ENCODE results near the gene WDR11.

WDR11 gene

DNA sequence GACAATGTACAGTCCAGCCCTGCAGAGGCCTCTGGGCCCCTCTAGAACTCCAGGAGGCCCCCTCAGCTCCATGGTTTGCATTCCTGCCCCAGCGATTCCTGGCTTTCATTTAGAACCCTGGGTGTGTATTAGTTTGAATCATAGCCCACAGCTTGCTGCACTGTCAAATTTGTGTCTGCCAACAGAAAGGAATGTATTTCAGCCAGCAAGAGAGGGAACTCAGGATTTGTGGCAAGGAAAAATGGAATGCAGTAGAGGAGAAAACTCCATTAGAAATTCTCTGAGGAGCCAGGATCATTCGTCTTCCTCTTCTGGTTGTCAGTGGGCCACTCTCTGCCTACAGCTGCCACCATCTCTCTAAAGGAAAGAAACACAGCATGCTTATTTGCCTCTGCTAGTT is 27.9 kb upstream of the WDR11 start:
- H3K4me1 ChIP-seq (ENCODE audit: control insufficient read depth in 1 of 2, insufficient read depth in 2 of 2, low read length in 2 of 2) = no peaks in the 10 kb centered on the region
- H3K27ac ChIP-seq (ENCODE audit: low read depth, low read length) = no peak overlapping the region
- H3K4me3 ChIP-seq (ENCODE audit: low read depth in 1 of 2, low read length in 2 of 2) = no peak overlapping the region
- H3K9me3 ChIP-seq (ENCODE audit: control insufficient read depth in 1 of 2, low read length in 2 of 2) = no peaks in the 10 kb centered on the region
- no peak overlapping the region for H3K9ac ChIP-seq (ENCODE audit: low read depth in 1 of 2, low read length in 2 of 2)
- no peaks in the 10 kb centered on the region for H3K36me3 ChIP-seq (ENCODE audit: control insufficient read depth in 1 of 2, insufficient read depth in 2 of 2, low read length in 2 of 2)
- H3K27me3 ChIP-seq (ENCODE audit: control insufficient read depth in 1 of 2, insufficient read depth in 2 of 2, low read length in 2 of 2) = no peaks in the 10 kb centered on the region

DNA sequence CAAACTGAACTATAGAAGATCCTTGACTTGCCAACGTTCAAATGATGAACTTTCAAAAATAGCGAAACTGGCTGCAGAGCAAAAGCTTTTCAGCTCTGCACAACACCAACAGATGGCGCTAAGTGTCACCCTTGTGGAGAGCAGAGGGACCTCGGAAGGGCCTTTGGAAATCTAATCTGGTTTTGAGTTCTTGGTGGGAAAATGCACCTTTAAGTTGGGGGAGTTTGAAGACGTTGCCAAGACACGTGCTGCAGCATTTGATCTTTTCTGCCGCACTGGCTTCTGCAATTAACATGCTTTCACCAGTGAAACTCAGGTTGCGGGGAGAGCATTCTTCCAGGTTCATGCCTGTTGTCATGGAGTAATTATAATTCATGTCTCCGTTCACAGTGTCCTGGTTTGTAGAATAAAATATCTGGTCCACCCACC is 26.3 kb upstream of the WDR11 start:
- Histone ChIP-seq H3K27me3 (ENCODE audit: control insufficient read depth in 1 of 2, insufficient read depth in 2 of 2, low read length in 2 of 2) (peaks cover 0 to 5% of the 10 kb centered on the region in 2 donors), H3K4me3 (ENCODE audit: low read depth in 1 of 2, low read length in 2 of 2) (no peak overlapping the region), H3K9ac (ENCODE audit: low read depth in 1 of 2, low read length in 2 of 2) (no peak overlapping the region), H3K27ac (ENCODE audit: low read depth, low read length) (no peak overlapping the region), H3K9me3 (ENCODE audit: control insufficient read depth in 1 of 2, low read length in 2 of 2) (no peaks in the 10 kb centered on the region), H3K36me3 (ENCODE audit: control insufficient read depth in 1 of 2, insufficient read depth in 2 of 2, low read length in 2 of 2) (no peaks in the 10 kb centered on the region), H3K4me1 (ENCODE audit: control insufficient read depth in 1 of 2, insufficient read depth in 2 of 2, low read length in 2 of 2) (no peaks in the 10 kb centered on the region)

DNA sequence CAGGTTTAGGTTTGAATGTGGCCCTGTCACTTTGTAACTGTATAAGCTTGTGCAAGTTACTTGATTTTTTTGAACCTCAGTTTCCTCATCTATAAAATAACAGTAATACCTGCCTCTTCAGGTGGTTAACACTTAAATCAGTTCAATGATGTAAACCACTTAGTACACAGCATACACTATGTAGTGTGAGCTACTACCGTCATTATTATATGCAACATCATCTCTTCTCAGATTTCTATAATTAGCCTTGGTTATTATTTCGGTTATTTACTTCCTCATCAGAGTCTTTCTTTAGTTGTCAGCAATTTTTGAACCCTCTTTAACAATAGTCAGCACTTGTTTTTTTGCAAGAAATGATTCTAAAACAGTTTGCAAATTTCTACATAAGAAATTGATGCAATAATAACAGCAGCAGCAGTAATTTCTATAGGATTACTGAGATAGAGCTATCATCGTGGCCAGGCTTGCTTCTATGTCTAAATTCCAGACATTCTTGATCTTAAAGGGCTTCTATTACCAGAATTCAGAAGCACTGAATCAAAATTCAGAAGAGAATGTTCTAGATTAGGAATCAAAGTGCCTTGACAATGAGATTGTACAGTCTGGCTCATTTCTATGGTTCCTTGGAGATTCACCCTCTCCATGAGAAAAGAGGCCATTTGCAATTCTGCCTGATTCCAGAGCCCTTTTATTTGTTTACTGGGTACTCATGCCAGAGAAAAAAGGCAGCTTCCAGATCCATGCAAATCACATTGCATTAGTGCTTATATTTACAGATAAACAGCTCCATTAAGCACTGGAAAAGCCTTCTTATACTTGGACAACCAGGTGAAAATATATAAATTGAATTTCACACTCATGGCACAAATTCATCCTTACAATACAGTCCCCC is 25.0 kb upstream of the WDR11 start:
- no peak overlapping the region for H3K9ac ChIP-seq (ENCODE audit: low read depth in 1 of 2, low read length in 2 of 2)
- no peak overlapping the region for H3K4me3 ChIP-seq (ENCODE audit: low read depth in 1 of 2, low read length in 2 of 2)
- H3K27ac ChIP-seq (ENCODE audit: low read depth, low read length) = no peak overlapping the region
- H3K9me3 ChIP-seq (ENCODE audit: control insufficient read depth in 1 of 2, low read length in 2 of 2) = no peaks in the 10 kb centered on the region
- peaks cover 0 to 5% of the 10 kb centered on the region in 2 donors for H3K27me3 ChIP-seq (ENCODE audit: control insufficient read depth in 1 of 2, insufficient read depth in 2 of 2, low read length in 2 of 2)
- no peaks in the 10 kb centered on the region for H3K36me3 ChIP-seq (ENCODE audit: control insufficient read depth in 1 of 2, insufficient read depth in 2 of 2, low read length in 2 of 2)
- no peaks in the 10 kb centered on the region for H3K4me1 ChIP-seq (ENCODE audit: control insufficient read depth in 1 of 2, insufficient read depth in 2 of 2, low read length in 2 of 2)

DNA sequence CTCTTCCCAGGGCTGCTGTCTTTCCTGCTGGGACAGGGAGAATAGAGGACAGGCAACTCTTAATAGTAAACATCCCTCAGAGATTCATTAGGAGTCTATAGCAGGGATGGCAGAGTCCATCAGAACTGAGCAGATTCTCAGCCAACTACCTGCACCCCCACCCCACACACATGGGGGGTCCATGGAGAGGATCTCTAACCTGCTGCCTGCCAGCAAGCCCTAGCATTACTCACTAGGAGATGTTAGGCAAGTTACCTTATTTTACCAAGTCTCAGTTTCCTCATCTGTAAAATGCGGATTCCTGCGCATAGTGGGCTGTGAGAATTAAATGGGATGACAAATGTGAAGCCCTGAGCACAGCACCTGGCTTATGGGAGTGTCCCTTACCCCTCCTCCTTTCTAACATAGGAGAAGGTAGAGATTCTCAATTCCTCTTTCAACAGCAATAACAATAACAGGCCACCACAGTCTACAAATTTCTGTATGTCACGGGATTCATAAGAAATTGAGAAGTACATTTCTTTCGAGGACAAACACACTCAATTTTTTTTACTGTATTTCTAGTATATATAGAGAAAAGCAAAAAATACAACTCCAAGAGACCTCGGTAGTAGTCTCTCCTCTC is 23.8 kb upstream of the WDR11 start:
- H3K9ac ChIP-seq (ENCODE audit: low read depth in 1 of 2, low read length in 2 of 2) = no peak overlapping the region
- no peaks in the 10 kb centered on the region for H3K9me3 ChIP-seq (ENCODE audit: control insufficient read depth in 1 of 2, low read length in 2 of 2)
- H3K27me3 ChIP-seq (ENCODE audit: control insufficient read depth in 1 of 2, insufficient read depth in 2 of 2, low read length in 2 of 2) = peaks cover 0 to 5% of the 10 kb centered on the region in 2 donors
- no peaks in the 10 kb centered on the region for H3K36me3 ChIP-seq (ENCODE audit: control insufficient read depth in 1 of 2, insufficient read depth in 2 of 2, low read length in 2 of 2)
- no peaks in the 10 kb centered on the region for H3K4me1 ChIP-seq (ENCODE audit: control insufficient read depth in 1 of 2, insufficient read depth in 2 of 2, low read length in 2 of 2)
- no peak overlapping the region for H3K27ac ChIP-seq (ENCODE audit: low read depth, low read length)
- no peak overlapping the region for H3K4me3 ChIP-seq (ENCODE audit: low read depth in 1 of 2, low read length in 2 of 2)

DNA sequence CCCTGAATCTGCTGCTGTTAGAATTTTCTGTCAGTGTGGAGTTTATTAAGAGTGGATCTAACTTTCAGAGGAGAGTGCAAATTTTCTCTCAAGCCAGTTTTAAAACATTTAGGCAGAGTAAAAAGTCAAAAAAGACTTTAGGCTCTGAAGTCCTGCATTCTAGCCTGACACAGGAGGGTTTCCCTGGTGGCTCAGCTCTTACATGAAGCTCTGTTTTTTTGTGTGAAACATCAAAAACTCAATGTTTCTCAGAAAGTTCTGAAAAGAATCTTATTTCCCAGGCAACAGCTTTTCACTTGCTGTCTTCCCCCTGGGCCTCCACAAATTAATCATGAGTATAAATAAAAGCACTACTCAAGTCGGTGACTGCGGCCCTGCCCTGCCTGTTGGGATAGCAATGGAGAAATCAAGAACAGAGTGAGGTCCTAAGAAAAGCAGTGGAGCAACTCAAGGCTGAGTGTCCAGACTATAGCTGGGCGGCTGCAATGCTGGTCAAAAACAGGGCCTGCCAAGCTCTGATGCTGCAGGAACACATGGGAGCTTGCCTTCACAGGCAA is 22.3 kb upstream of the WDR11 start:
- H3K9ac ChIP-seq (ENCODE audit: low read depth in 1 of 2, low read length in 2 of 2) = no peak overlapping the region

DNA sequence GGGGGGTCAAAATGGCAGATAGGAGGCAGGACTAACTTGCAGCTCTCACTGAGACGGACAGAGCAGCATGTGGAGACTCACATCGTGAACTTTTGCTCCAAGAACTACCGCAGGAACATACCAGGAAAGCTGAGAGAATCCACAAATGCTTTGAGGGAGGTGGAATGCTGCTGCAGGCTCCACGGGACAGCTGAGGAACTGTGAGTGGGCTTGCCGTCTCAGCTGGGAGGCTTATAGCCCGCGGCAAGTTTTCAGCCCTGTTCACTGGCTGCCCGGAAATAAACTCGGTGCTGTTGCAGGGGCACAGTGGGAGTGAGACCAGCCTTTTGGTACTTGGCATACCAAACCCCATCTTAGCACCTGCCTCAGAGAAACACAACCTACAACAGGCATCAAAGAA is 19.1 kb upstream of the WDR11 start:
- Histone ChIP-seq H3K36me3 (ENCODE audit: control insufficient read depth in 1 of 2, insufficient read depth in 2 of 2, low read length in 2 of 2) (no peaks in the 10 kb centered on the region), H3K27me3 (ENCODE audit: control insufficient read depth in 1 of 2, insufficient read depth in 2 of 2, low read length in 2 of 2) (peaks cover 0 to 5% of the 10 kb centered on the region in 2 donors), H3K9me3 (ENCODE audit: control insufficient read depth in 1 of 2, low read length in 2 of 2) (no peaks in the 10 kb centered on the region), H3K27ac (ENCODE audit: low read depth, low read length) (no peak overlapping the region), H3K9ac (ENCODE audit: low read depth in 1 of 2, low read length in 2 of 2) (no peak overlapping the region), H3K4me1 (ENCODE audit: control insufficient read depth in 1 of 2, insufficient read depth in 2 of 2, low read length in 2 of 2) (no peaks in the 10 kb centered on the region), H3K4me3 (ENCODE audit: low read depth in 1 of 2, low read length in 2 of 2) (no peak overlapping the region)

More for the DNA sequence above, 22.3 kb upstream of the WDR11 start:
- Histone ChIP-seq H3K4me3 (ENCODE audit: low read depth in 1 of 2, low read length in 2 of 2) (no peak overlapping the region), H3K27me3 (ENCODE audit: control insufficient read depth in 1 of 2, insufficient read depth in 2 of 2, low read length in 2 of 2) (peaks cover 0 to 5% of the 10 kb centered on the region in 2 donors), H3K27ac (ENCODE audit: low read depth, low read length) (no peak overlapping the region), H3K4me1 (ENCODE audit: control insufficient read depth in 1 of 2, insufficient read depth in 2 of 2, low read length in 2 of 2) (no peaks in the 10 kb centered on the region), H3K36me3 (ENCODE audit: control insufficient read depth in 1 of 2, insufficient read depth in 2 of 2, low read length in 2 of 2) (no peaks in the 10 kb centered on the region), H3K9me3 (ENCODE audit: control insufficient read depth in 1 of 2, low read length in 2 of 2) (no peaks in the 10 kb centered on the region)

DNA sequence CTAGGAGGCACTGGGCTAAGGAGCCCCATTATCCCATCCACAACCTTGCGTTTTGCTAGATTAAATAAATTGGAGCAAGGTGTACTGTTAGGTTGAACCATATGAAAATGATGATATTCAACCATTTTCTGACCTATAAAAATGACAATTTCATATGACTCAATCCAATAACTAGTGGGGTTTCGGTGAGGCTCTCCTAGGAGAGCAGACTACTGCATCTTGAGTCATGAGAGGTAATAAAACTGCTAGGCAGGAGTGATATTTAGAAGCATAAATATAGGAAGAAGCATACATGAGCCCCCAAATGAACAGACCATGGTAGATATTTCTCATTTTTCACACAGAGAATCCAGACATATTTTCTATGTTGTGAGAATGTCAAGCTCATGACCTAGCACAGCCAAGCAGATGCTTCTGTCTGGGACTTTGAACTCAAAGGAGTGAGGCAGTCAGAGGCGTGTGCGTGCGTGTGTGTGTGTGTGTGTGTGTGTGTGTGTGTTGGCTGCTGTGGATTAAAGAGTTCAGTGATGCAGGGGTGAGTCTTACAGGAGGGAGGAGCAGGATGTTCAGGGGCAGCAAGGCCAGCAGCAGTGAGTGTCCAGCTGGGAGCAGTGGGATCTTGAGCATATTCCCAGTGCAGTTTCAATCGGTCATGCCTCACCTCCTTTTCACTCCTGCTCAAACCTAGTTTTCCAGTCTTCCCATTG is 17.8 kb upstream of the WDR11 start:
- no peaks in the 10 kb centered on the region for H3K4me1 ChIP-seq (ENCODE audit: control insufficient read depth in 1 of 2, insufficient read depth in 2 of 2, low read length in 2 of 2)
- no peaks in the 10 kb centered on the region for H3K9me3 ChIP-seq (ENCODE audit: control insufficient read depth in 1 of 2, low read length in 2 of 2)
- H3K36me3 ChIP-seq (ENCODE audit: control insufficient read depth in 1 of 2, insufficient read depth in 2 of 2, low read length in 2 of 2) = no peaks in the 10 kb centered on the region
- no peak overlapping the region for H3K4me3 ChIP-seq (ENCODE audit: low read depth in 1 of 2, low read length in 2 of 2)
- peaks cover 0 to 5% of the 10 kb centered on the region in 2 donors for H3K27me3 ChIP-seq (ENCODE audit: control insufficient read depth in 1 of 2, insufficient read depth in 2 of 2, low read length in 2 of 2)
- H3K27ac ChIP-seq (ENCODE audit: low read depth, low read length) = no peak overlapping the region
- H3K9ac ChIP-seq (ENCODE audit: low read depth in 1 of 2, low read length in 2 of 2) = no peak overlapping the region

DNA sequence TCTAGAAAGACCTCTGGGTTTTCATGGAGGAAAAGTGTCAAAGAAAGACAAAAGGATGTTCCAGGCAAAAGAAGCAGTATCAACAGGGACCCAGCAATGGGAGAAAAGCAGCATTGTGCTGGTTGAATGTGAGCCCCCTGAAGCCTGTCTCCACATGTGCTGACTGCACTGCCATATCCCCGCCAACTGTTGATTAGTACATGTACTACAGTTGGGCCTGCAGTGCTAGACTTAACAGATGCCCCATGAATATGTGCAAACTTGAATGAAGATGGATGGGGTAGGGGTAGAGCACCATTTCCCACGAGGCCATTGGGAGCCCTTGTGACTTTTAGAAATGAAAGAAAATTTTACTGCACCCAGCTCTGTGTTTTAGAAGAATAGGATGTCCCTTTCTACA is 15.6 kb upstream of the WDR11 start:
- Histone ChIP-seq H3K4me3 (ENCODE audit: low read depth in 1 of 2, low read length in 2 of 2) (no peak overlapping the region), H3K27me3 (ENCODE audit: control insufficient read depth in 1 of 2, insufficient read depth in 2 of 2, low read length in 2 of 2) (no peaks in the 10 kb centered on the region), H3K36me3 (ENCODE audit: control insufficient read depth in 1 of 2, insufficient read depth in 2 of 2, low read length in 2 of 2) (no peaks in the 10 kb centered on the region), H3K27ac (ENCODE audit: low read depth, low read length) (no peak overlapping the region), H3K4me1 (ENCODE audit: control insufficient read depth in 1 of 2, insufficient read depth in 2 of 2, low read length in 2 of 2) (no peaks in the 10 kb centered on the region), H3K9me3 (ENCODE audit: control insufficient read depth in 1 of 2, low read length in 2 of 2) (no peaks in the 10 kb centered on the region), H3K9ac (ENCODE audit: low read depth in 1 of 2, low read length in 2 of 2) (no peak overlapping the region)

DNA sequence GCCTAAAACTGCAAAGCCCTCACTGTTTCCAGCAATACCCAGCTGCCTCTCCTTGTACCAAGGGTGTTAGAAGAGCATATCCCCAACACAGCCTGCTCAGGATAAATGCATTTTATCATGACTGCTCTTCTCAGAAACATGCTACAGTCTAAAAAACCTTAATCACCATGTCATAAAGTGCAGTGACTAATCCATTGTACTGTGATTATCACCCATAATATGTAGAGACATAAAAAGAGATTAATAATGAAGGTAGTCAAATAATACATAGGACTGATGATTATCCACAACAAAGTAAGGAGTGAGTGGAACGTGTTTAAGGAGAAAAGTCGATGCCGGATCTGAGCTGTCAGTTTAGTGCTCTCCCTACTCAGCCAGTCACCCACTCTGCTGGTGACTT is 12.2 kb upstream of the WDR11 start:
- no peaks in the 10 kb centered on the region for H3K36me3 ChIP-seq (ENCODE audit: control insufficient read depth in 1 of 2, insufficient read depth in 2 of 2, low read length in 2 of 2)

More for the DNA sequence above, 12.2 kb upstream of the WDR11 start:
- H3K27me3 ChIP-seq (ENCODE audit: control insufficient read depth in 1 of 2, insufficient read depth in 2 of 2, low read length in 2 of 2) = no peaks in the 10 kb centered on the region
- peaks cover 0 to 6% of the 10 kb centered on the region in 2 donors for H3K4me1 ChIP-seq (ENCODE audit: control insufficient read depth in 1 of 2, insufficient read depth in 2 of 2, low read length in 2 of 2)
- H3K4me3 ChIP-seq (ENCODE audit: low read depth in 1 of 2, low read length in 2 of 2) = no peak overlapping the region
- H3K27ac ChIP-seq (ENCODE audit: low read depth, low read length) = no peak overlapping the region
- H3K9ac ChIP-seq (ENCODE audit: low read depth in 1 of 2, low read length in 2 of 2) = no peak overlapping the region
- H3K9me3 ChIP-seq (ENCODE audit: control insufficient read depth in 1 of 2, low read length in 2 of 2) = no peaks in the 10 kb centered on the region

Measured in duodenal mucosa (tissue), 2 donors.